Measurements from ENCODE around the gene GABRA5. TPM values are rescaled to one million over a fixed set of nuclear protein-coding genes. Genes with fewer than 3 reads are reported as not detected.

The GABRA5 gene
- polyA plus RNA-seq, 1 experiment = 3.6 TPM

- Histone ChIP-seq H3K27me3 (ENCODE audit: control insufficient read depth, insufficient read depth, low read length) (no peaks in the 10 kb centered on the region), H3K4me3 (ENCODE audit: low read depth, low read length) (no peak overlapping the region), H3K27ac (ENCODE audit: low read depth, low read length) (no peak overlapping the region), H3K9me3 (ENCODE audit: control insufficient read depth, insufficient read depth, low read length) (no peaks in the 10 kb centered on the region)
- TF ChIP-seq, protein P1, sequence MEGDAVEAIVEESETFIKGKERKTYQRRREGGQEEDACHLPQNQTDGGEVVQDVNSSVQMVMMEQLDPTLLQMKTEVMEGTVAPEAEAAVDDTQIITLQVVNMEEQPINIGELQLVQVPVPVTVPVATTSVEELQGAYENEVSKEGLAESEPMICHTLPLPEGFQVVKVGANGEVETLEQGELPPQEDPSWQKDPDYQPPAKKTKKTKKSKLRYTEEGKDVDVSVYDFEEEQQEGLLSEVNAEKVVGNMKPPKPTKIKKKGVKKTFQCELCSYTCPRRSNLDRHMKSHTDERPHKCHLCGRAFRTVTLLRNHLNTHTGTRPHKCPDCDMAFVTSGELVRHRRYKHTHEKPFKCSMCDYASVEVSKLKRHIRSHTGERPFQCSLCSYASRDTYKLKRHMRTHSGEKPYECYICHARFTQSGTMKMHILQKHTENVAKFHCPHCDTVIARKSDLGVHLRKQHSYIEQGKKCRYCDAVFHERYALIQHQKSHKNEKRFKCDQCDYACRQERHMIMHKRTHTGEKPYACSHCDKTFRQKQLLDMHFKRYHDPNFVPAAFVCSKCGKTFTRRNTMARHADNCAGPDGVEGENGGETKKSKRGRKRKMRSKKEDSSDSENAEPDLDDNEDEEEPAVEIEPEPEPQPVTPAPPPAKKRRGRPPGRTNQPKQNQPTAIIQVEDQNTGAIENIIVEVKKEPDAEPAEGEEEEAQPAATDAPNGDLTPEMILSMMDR (IDR thresholded peaks at IDR 0.05; ENCODE audit: low read depth, low read length) = no peak
- ChIA-PET CTCF (no interaction called here), POLR2A (no interaction called here)
- no peak for DNase-seq (ENCODE audit: low read depth, low spot score)
Observed at GRCh38 chr15:26996250-26996649, 129.4 kb downstream of the GABRA5 start.

Other genes with a start within 250 kb of the GABRA5 start
- gene GABRB3, start 94.0 kb upstream of the GABRA5 start, polyA plus RNA-seq (2011; rRNA removed) = 0.27 and 0.63 TPM in 2 replicates
- gene GABRG3, start 104.1 kb downstream of the GABRA5 start, polyA plus RNA-seq (2011; rRNA removed) = not detected in 2 replicates